T-cell (primary cell): Measurements from ENCODE around the gene RFX1. TPM values are rescaled to one million over a fixed set of nuclear protein-coding genes. Genes with fewer than 3 reads are reported as not detected.
A peak's percentile ranks its signal among the peaks of the same experiment; 100 is the strongest.
"Not testable (repeated sequence)": the region's sequence is repeated elsewhere in the genome, so short reads cannot be mapped to it uniquely, and the experiment has no call there.

Experiments
- ATAC-seq, 4 experiments: fragments of 200-7000 bp in 3 of 4; fragments of 150-1000 bp in 1 of 4; cut with Tn5 transposase; replicated peaks in 1 of 4; 1 replicate in 3 of 4; 2 replicates in 1 of 4; pipeline ENCODE4 v1.10.0; 2021; ENCODE audit warnings: moderate library complexity in 3 of 4, mild to moderate bottlenecking in 2 of 4, moderate number of reproducible peaks in 1 of 4
- CTCF ChIA-PET, 2 donors: fragments of 300-600 bp; sonication (Branson Sonifier 250); formaldehyde crosslinking; loops; one replicate each; lab custom pipeline; 2022; ENCODE audit warnings: antibody characterized with exemption in 2 of 2; lab: Charles Lee
- POLR2A ChIA-PET, 2 donors: fragments of 300-600 bp; sonication (Branson Sonifier 250); formaldehyde crosslinking; loops; one replicate each; lab custom pipeline; 2022; ENCODE audit warnings: antibody characterized with exemption in 2 of 2; lab: Charles Lee
- DNase-seq, 35 experiments: peaks; one replicate each; pipeline versions ENCODE4 v3.0.0 to v3.0.0-alpha.2; 2013 to 2023
- H3K27ac ChIP-seq: one replicate; pipeline ENCODE4 v1.5.1; 2013; ENCODE audit warnings: low read length
- H3K27me3 ChIP-seq, 2 experiments: replicated peaks in 1 of 2; 1 replicate in 1 of 2; 2 replicates in 1 of 2; pipeline versions ENCODE4 v1.6.1 to v1.7.0; 2013; ENCODE audit warnings: low read length in 1 of 2, mixed read lengths in 1 of 2; ENCODE audit not compliant: control insufficient read depth in 2 of 2, insufficient read depth in 2 of 2; ENCODE audit errors: extremely low read depth in 1 of 2
- H3K36me3 ChIP-seq, 2 donors: 1 replicate in 1 of 2; 2 replicates in 1 of 2; pipeline versions ENCODE4 v1.6.1 to v1.7.0; 2013; ENCODE audit warnings: low read length in 1 of 2; ENCODE audit not compliant: control insufficient read depth in 2 of 2, insufficient read depth in 1 of 2; ENCODE audit errors: extremely low read depth in 1 of 2
- H3K4me1 ChIP-seq, 2 experiments: 1 replicate in 1 of 2; 2 replicates in 1 of 2; pipeline versions ENCODE4 v1.6.1 to v1.7.0; 2013; ENCODE audit warnings: low read length in 2 of 2, mixed read lengths in 1 of 2; ENCODE audit not compliant: insufficient read depth in 2 of 2, control insufficient read depth in 1 of 2; ENCODE audit errors: extremely low read depth in 1 of 2
- H3K4me3 ChIP-seq, 2 donors: 1 replicate in 1 of 2; 2 replicates in 1 of 2; pipeline versions ENCODE4 v1.5.1 to v1.7.0; 2013; ENCODE audit warnings: mild to moderate bottlenecking in 2 of 2, low read length in 1 of 2, moderate library complexity in 1 of 2; ENCODE audit not compliant: control insufficient read depth in 1 of 2; ENCODE audit errors: extremely low read depth in 1 of 2
- H3K9me3 ChIP-seq: 2 replicates; pipeline ENCODE4 v1.7.0; 2013
- H3K27ac Mint-ChIP-seq, 2 donors: one replicate each; pipeline ENCODE4 v1.8.0; 2020 to 2021; ENCODE audit warnings: mild to moderate bottlenecking in 2 of 2, mixed read lengths in 2 of 2
- H3K27me3 Mint-ChIP-seq, 2 donors: one replicate each; pipeline ENCODE4 v1.8.0; 2021 to 2022; ENCODE audit warnings: mixed read lengths in 2 of 2
- H3K36me3 Mint-ChIP-seq: one replicate; pipeline ENCODE4 v1.8.0; 2021; ENCODE audit warnings: mixed read lengths
- H3K4me1 Mint-ChIP-seq, 3 donors: one replicate each; pipeline ENCODE4 v1.8.0; 2020 to 2022; ENCODE audit warnings: mixed read lengths in 3 of 3, mild to moderate bottlenecking in 1 of 3
- H3K4me3 Mint-ChIP-seq, 3 donors: one replicate each; pipeline ENCODE4 v1.8.0; 2020 to 2022; ENCODE audit warnings: mild to moderate bottlenecking in 3 of 3, mixed read lengths in 3 of 3, moderate library complexity in 3 of 3
- H3K9me3 Mint-ChIP-seq, 3 donors: one replicate each; pipeline ENCODE4 v1.8.0; 2020 to 2022; ENCODE audit warnings: mixed read lengths in 3 of 3
- WGBS: methylation state at CpG from one replicate; pipeline ENCODE4 v1.1.5; 2013; ENCODE audit warnings: missing lambda C conversion rate; ENCODE audit not compliant: insufficient coverage; 5-methylcytosine and 5-hydroxymethylcytosine counted together
- total RNA-seq, 35 experiments: library from RNA in 6 of 35; stranded (reverse) in 6 of 35; fragments of 120-200 nt in 1 of 35; gene quantifications; one replicate each; pipeline versions ENCODE4 v1.2.1 to v1.2.4 and lab custom pipeline; 2013 to 2026

Gene RFX1
- total RNA-seq, 5 donors from 2014 or later (not counting 1 experiment from before 2014, with no cell fraction given) = 18.4 to 27.1 (median 23.1) TPM

- ATAC-seq = peak in 2 of 4 experiments; percentile 32 to 45
- POLR2A ChIA-PET = no interaction called here
- no peak overlapping the region for H3K4me3 Mint-ChIP-seq
Observed at GRCh38 chr19:14023404-14024235, 17.5 kb upstream of the RFX1 start.

GRCh38 chr19:14022469-14022868 lies 16.3 kb upstream of the RFX1 start:
- Histone ChIP-seq H3K36me3 (no peaks in the 10 kb centered on the region), H3K27me3 (no peaks in the 10 kb centered on the region), H3K9me3 (no peaks in the 10 kb centered on the region), H3K4me3 (no peak overlapping the region), H3K4me1 (peaks cover 0 to 18% of the 10 kb centered on the region in 2 experiments), H3K27ac (no peak overlapping the region)
- Mint-ChIP-seq H3K27me3 (no peaks in the 10 kb centered on the region), H3K36me3 (no peaks in the 10 kb centered on the region), H3K9me3 (no peaks in the 10 kb centered on the region), H3K4me3 (no peak overlapping the region), H3K4me1 (peaks cover 8 to 17% (median 13%) of the 10 kb centered on the region in 3 donors), H3K27ac (no peak overlapping the region)
- ChIA-PET CTCF (no interaction called here), POLR2A (no interaction called here)
- no peak for DNase-seq
- 86% methylated on average over 2 of the region's 4 CpGs for WGBS
- no peak for ATAC-seq

More at GRCh38 chr19:14023404-14024235, 17.5 kb upstream of the RFX1 start:
- H3K27me3 Mint-ChIP-seq = no peaks in the 10 kb centered on the region
- Histone ChIP-seq H3K4me1 (peaks cover 0 to 18% of the 10 kb centered on the region in 2 experiments), H3K9me3 (no peaks in the 10 kb centered on the region), H3K27me3 (no peaks in the 10 kb centered on the region), H3K36me3 (no peaks in the 10 kb centered on the region), H3K4me3 (no peak overlapping the region), H3K27ac (no peak overlapping the region)
- peak overlapping the region; percentile 46 to 49 for H3K27ac Mint-ChIP-seq
- H3K36me3 Mint-ChIP-seq = no peaks in the 10 kb centered on the region
- peak in 1 of 35 experiments; percentile 30 for DNase-seq
- H3K4me1 Mint-ChIP-seq = peaks cover 8 to 18% (median 14%) of the 10 kb centered on the region in 3 donors
- CTCF ChIA-PET = no interaction called here
- 82% methylated on average over 5 of the region's 9 CpGs for WGBS
- no peaks in the 10 kb centered on the region for H3K9me3 Mint-ChIP-seq

- no peak for ATAC-seq
- Histone ChIP-seq H3K4me3 (no peak overlapping the region), H3K9me3 (no peaks in the 10 kb centered on the region), H3K4me1 (peaks cover 0 to 15% of the 10 kb centered on the region in 2 experiments), H3K36me3 (no peaks in the 10 kb centered on the region), H3K27me3 (no peaks in the 10 kb centered on the region), H3K27ac (no peak overlapping the region)
- WGBS = 84% methylated on average over 4 of the region's 5 CpGs
- Mint-ChIP-seq H3K27ac (no peak overlapping the region), H3K4me1 (peaks cover 8 to 15% (median 13%) of the 10 kb centered on the region in 3 donors), H3K36me3 (no peaks in the 10 kb centered on the region), H3K27me3 (no peaks in the 10 kb centered on the region), H3K4me3 (no peak overlapping the region), H3K9me3 (no peaks in the 10 kb centered on the region)
- no peak for DNase-seq
- CTCF ChIA-PET = interaction anchor here in 1 of 2 donors (0.6 to 0.8 kb wide), 3 partner anchors 10 to 47 kb away, joined by 3 to 6 read pairs (median 3); partner anchors contain the start of gene IL27RA
- POLR2A ChIA-PET = interaction anchor here (0.6 to 0.7 kb wide), 2 partner anchors 160 to 1292 kb away, joined by 3 to 6 read pairs; no protein-coding TSS in a partner anchor
Observed at GRCh38 chr19:14021474-14021873, 15.4 kb upstream of the RFX1 start.

GRCh38 chr19:14019739-14020138 lies 13.6 kb upstream of the RFX1 start:
- no CpG with 5 or more reads among the region's 3 CpGs for WGBS
- peaks cover 0 to 10% of the 10 kb centered on the region in 2 experiments for H3K4me1 ChIP-seq
- H3K9me3 ChIP-seq, H3K4me3 Mint-ChIP-seq, H3K27ac Mint-ChIP-seq, H3K9me3 Mint-ChIP-seq, H3K27me3 ChIP-seq, H3K36me3 Mint-ChIP-seq, H3K27me3 Mint-ChIP-seq, H3K27ac ChIP-seq, H3K4me3 ChIP-seq, DNase-seq, POLR2A ChIA-PET, H3K36me3 ChIP-seq, ATAC-seq: not testable (repeated sequence)
- CTCF ChIA-PET = interaction anchor here in 1 of 2 donors (0.5 kb wide), 1 partner anchor 303 kb away, joined by 5 read pairs; no protein-coding TSS in a partner anchor
- H3K4me1 Mint-ChIP-seq = peaks cover 7 to 14% (median 13%) of the 10 kb centered on the region in 3 donors

GRCh38 chr19:14019100-14019499 lies 13.0 kb upstream of the RFX1 start:
- Mint-ChIP-seq H3K27ac (no peak overlapping the region), H3K9me3 (no peaks in the 10 kb centered on the region), H3K36me3 (no peaks in the 10 kb centered on the region), H3K27me3 (no peaks in the 10 kb centered on the region), H3K4me3 (no peak overlapping the region), H3K4me1 (peaks cover 7 to 17% (median 13%) of the 10 kb centered on the region in 3 donors)
- CTCF ChIA-PET = interaction anchor here (0.5 to 1.4 kb wide), 4 partner anchors 13 to 303 kb away, joined by 3 to 6 read pairs (median 4); partner anchors contain the start of gene IL27RA (in 1 of the 2)
- ATAC-seq (no peak), DNase-seq (no peak)
- no peaks in the 10 kb centered on the region for H3K27me3 ChIP-seq
- POLR2A ChIA-PET = interaction anchor here (0.6 to 0.8 kb wide), 6 partner anchors 12 to 319 kb away, joined by 3 to 8 read pairs (median 3); partner anchors contain the start of gene RFX1 (in 1 of the 2)
- H3K4me1 ChIP-seq = peaks cover 0 to 10% of the 10 kb centered on the region in 2 experiments
- H3K27ac ChIP-seq = no peak overlapping the region
- no peaks in the 10 kb centered on the region for H3K9me3 ChIP-seq
- WGBS = 100% methylated on average over 2 of the region's 6 CpGs
- no peak overlapping the region for H3K4me3 ChIP-seq
- no peaks in the 10 kb centered on the region for H3K36me3 ChIP-seq

- ATAC-seq (no peak), DNase-seq (no peak)
- Mint-ChIP-seq H3K36me3 (no peaks in the 10 kb centered on the region), H3K4me3 (no peak overlapping the region), H3K9me3 (no peaks in the 10 kb centered on the region), H3K27ac (no peak overlapping the region), H3K4me1 (peaks cover 1 to 9% (median 4%) of the 10 kb centered on the region in 3 donors), H3K27me3 (no peaks in the 10 kb centered on the region)
- H3K27me3 ChIP-seq = no peaks in the 10 kb centered on the region
- no peak overlapping the region for H3K4me3 ChIP-seq
- H3K9me3 ChIP-seq = no peaks in the 10 kb centered on the region
- H3K36me3 ChIP-seq = no peaks in the 10 kb centered on the region
- CTCF ChIA-PET = interaction anchor here (0.6 to 0.7 kb wide), 3 partner anchors 13 to 132 kb away, joined by 3 to 7 read pairs (median 3); no protein-coding TSS in a partner anchor
- WGBS = 84% methylated on average over 3 of the region's 8 CpGs
- no peak overlapping the region for H3K27ac ChIP-seq
- POLR2A ChIA-PET = no interaction called here
- peaks cover 0 to 4% of the 10 kb centered on the region in 2 experiments for H3K4me1 ChIP-seq
Observed at GRCh38 chr19:14015524-14016035, 9.5 kb upstream of the RFX1 start.
